ENCODE data around the gene ARFIP1.

ARFIP1 gene

GRCh38 chr4:152780267-152780778, 569 bp downstream of the ARFIP1 start:
- POLR2A ChIA-PET = no interaction called here

GRCh38 chr4:152784490-152785350, 5.0 kb downstream of the ARFIP1 start:
- no peak overlapping the region for H3K4me3 ChIP-seq (ENCODE audit: low read depth, low read length)
- no peak for TF ChIP-seq CTCF (IDR thresholded peaks at IDR 0.05; ENCODE audit: insufficient read depth, low read length, missing control alignments)
- POLR2A ChIA-PET = no interaction called here
- CTCF ChIA-PET = interaction anchor here (1.2 to 3.2 kb wide), 2 partner anchors 329 to 343 kb away, joined by 3 to 19 read pairs; no protein-coding TSS in a partner anchor
- no peak for DNase-seq (ENCODE audit: low read depth, low spot score)

More at GRCh38 chr4:152780267-152780778, 569 bp downstream of the ARFIP1 start:
- no peak for TF ChIP-seq CTCF (IDR thresholded peaks at IDR 0.05; ENCODE audit: insufficient read depth, low read length, missing control alignments)
- H3K4me3 ChIP-seq (ENCODE audit: low read depth, low read length) = peak overlapping the region; percentile 87
- DNase-seq (ENCODE audit: low read depth, low spot score) = no peak
- CTCF ChIA-PET = interaction anchor here (3.0 kb wide), 1 partner anchor 278 kb away, joined by 8 read pairs; no protein-coding TSS in a partner anchor

- no peak for DNase-seq (ENCODE audit: low read depth, low spot score)
- ChIA-PET POLR2A (no interaction called here), CTCF (interaction anchor here (1.2 to 3.2 kb wide), 2 partner anchors 330 to 342 kb away, joined by 3 to 19 read pairs; no protein-coding TSS in a partner anchor)
Observed at GRCh38 chr4:152785639-152786615, 6.2 kb downstream of the ARFIP1 start.

GRCh38 chr4:152786627-152787026, 6.9 kb downstream of the ARFIP1 start:
- DNase-seq (ENCODE audit: low read depth, low spot score) = no peak
- POLR2A ChIA-PET = no interaction called here
- no peak for TF ChIP-seq CTCF (IDR thresholded peaks at IDR 0.05; ENCODE audit: insufficient read depth, low read length, missing control alignments)
- no peak overlapping the region for H3K4me3 ChIP-seq (ENCODE audit: low read depth, low read length)
- CTCF ChIA-PET = interaction anchor here (3.2 kb wide), 1 partner anchor 341 kb away, joined by 19 read pairs; no protein-coding TSS in a partner anchor

More at GRCh38 chr4:152785639-152786615, 6.2 kb downstream of the ARFIP1 start:
- no peak for TF ChIP-seq CTCF (IDR thresholded peaks at IDR 0.05; ENCODE audit: insufficient read depth, low read length, missing control alignments)
- no peak overlapping the region for H3K4me3 ChIP-seq (ENCODE audit: low read depth, low read length)

- no peak overlapping the region for H3K4me3 ChIP-seq (ENCODE audit: low read depth, low read length)
- DNase-seq (ENCODE audit: low read depth, low spot score) = no peak
- POLR2A ChIA-PET = no interaction called here
- CTCF ChIA-PET = no interaction called here
- TF ChIP-seq CTCF (IDR thresholded peaks at IDR 0.05; ENCODE audit: insufficient read depth, low read length, missing control alignments) = no peak
Observed at GRCh38 chr4:152795891-152796290, 16.1 kb downstream of the ARFIP1 start.
